Smooth muscle cell of the pulmonary artery (primary cell): ENCODE results near the gene FMN1. TPM values are rescaled to one million over a fixed set of nuclear protein-coding genes. Genes with fewer than 3 reads are reported as not detected.

Source experiments
- total RNA-seq: library from RNA; depleted of rRNA; stranded (reverse); fragments of >200 nt; gene quantifications from 2 replicates; pipeline ENCODE4 v1.2.3, GENCODE V29; 2014

The FMN1 gene, protein sequence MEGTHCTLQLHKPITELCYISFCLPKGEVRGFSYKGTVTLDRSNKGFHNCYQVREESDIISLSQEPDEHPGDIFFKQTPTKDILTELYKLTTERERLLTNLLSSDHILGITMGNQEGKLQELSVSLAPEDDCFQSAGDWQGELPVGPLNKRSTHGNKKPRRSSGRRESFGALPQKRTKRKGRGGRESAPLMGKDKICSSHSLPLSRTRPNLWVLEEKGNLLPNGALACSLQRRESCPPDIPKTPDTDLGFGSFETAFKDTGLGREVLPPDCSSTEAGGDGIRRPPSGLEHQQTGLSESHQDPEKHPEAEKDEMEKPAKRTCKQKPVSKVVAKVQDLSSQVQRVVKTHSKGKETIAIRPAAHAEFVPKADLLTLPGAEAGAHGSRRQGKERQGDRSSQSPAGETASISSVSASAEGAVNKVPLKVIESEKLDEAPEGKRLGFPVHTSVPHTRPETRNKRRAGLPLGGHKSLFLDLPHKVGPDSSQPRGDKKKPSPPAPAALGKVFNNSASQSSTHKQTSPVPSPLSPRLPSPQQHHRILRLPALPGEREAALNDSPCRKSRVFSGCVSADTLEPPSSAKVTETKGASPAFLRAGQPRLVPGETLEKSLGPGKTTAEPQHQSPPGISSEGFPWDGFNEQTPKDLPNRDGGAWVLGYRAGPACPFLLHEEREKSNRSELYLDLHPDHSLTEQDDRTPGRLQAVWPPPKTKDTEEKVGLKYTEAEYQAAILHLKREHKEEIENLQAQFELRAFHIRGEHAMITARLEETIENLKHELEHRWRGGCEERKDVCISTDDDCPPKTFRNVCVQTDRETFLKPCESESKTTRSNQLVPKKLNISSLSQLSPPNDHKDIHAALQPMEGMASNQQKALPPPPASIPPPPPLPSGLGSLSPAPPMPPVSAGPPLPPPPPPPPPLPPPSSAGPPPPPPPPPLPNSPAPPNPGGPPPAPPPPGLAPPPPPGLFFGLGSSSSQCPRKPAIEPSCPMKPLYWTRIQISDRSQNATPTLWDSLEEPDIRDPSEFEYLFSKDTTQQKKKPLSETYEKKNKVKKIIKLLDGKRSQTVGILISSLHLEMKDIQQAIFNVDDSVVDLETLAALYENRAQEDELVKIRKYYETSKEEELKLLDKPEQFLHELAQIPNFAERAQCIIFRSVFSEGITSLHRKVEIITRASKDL (N-terminal part only)
- 1.0 and 2.5 TPM in 2 replicates for total RNA-seq

DNA sequence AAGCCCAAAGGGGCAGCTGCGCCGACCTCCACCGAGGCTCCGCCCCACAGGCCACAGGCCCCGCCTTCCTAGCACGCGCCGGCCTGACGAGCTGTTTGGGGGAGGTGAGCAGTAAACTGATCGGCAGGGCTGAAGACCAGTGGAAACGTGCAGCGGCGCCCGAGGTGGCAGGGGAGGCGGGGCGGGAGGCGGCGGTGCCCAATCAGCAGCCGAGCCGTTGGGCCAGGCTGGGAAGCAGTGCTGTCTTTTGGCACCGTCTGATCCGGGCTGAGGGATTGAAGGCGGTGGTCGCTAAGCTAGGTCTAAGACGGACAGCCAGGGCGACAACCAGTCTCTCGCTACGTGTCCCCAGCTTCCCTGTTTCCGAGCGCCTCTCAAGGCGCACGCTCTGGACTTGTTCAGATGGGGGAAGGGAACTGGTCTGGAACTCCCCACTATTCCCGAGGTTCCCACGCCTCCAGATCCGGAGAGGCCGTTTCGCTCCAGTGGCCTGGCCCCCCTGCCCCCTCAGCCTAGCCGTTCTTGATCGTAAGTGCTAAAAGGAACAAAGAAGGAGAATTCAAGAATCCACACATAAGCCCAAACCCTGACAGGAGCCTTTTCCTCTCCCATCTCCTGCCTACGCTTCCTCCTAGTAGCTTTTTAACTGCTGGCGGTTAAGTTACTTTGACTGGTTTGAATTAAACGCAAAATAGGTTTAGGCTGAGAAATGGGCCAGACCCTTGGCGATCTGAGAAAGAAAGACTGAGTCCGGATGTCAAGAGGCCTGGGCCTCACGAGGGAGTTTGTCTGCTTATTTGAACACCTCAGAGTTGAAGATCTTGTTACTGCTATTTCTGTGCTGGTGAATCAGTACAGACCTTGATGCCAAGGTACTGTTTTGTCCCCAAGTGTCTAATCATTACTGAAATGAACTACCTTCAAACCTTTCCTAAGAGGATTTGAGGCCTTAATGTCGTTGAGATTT lies at the start of gene FMN1:
Gene FMN1 (minus strand): TSS at position 11 of the 967 bp plus-strand sequence. CDS start 39,800 bp downstream, outside the sequence.

DNA sequence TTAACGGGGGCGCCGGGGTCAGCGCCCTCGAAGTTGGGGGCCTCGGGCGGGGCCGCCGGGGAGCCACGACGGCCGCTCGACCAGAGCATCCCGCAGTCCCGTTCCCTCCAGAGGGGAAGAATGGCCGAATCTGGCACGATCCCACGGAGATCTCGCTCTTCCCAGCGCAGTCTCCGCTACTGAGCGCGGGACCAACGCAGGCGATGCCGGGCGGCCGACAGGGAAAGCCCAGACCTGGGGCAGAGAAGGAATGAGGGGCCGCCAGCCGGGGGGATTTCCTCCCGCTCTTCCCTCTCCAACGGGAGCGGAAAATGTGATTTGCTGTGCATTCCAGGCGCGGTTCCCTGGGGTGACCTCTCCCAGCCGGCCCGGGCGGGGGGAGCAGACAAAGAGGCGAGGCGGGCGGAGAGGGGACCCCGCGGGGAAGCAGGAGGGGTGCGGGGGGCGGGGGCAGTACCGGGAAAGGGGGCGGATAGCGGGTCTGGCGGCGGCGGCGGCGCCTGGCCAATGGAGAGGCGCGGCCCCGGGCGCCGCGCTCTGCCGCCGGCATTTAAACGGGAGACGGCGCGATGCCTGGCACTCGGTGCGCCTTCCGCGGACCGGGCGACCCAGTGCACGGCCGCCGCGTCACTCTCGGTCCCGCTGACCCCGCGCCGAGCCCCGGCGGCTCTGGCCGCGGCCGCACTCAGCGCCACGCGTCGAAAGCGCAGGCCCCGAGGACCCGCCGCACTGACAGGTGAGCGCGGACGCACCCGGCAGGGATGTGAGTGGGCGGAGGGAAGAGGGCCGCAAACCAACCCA lies 476.9 kb downstream of the FMN1 start, which contains the start of gene GREM1:
Gene GREM1 (plus strand): TSS at position 579 of the 801 bp plus-strand sequence. CDS start 12,687 bp downstream, outside the sequence.

Other genes starting within 250 kb of the FMN1 start
- gene RYR3, start 116.3 kb upstream of the FMN1 start, total RNA-seq: 0.07 TPM in 1 of 2 replicates, not detected in the other